Caco-2 (cell line): ENCODE results near the gene C16orf74. TPM values are rescaled to one million over a fixed set of nuclear protein-coding genes. Genes with fewer than 3 reads are reported as not detected.

Source experiments
- BruUV-seq: library from RNA; stranded (reverse); fragments of 400-500 nt; replicated peaks from 2 replicates; lab custom pipeline; 2021; lab: Mats Ljungman, UMichigan
- CTCF ChIA-PET: fragments of 300-600 bp; sonication (Branson Sonifier 250); formaldehyde crosslinking; loops from one replicate; lab custom pipeline; 2022; ENCODE audit warnings: antibody characterized with exemption; lab: Charles Lee
- POLR2A ChIA-PET: fragments of 300-600 bp; sonication (Branson Sonifier 250); formaldehyde crosslinking; loops from one replicate; lab custom pipeline; 2022; ENCODE audit warnings: antibody characterized with exemption; lab: Charles Lee
- DNase-seq, 2 experiments: peaks; one replicate each; pipeline versions ENCODE4 v3.0.0 to v3.0.0-alpha.2; 2020 to 2022
- H3K27me3 ChIP-seq: replicated peaks from 2 replicates; pipeline ENCODE4 v1.6.0; 2011; ENCODE audit warnings: low read length; ENCODE audit not compliant: control insufficient read depth, insufficient read depth
- H3K36me3 ChIP-seq: 2 replicates; pipeline ENCODE4 v1.5.1; 2011; ENCODE audit warnings: low read length; ENCODE audit not compliant: control insufficient read depth, insufficient read depth
- H3K4me1 ChIP-seq: fragments of 250-450 bp; sonication (Bioruptor Pico); 2 replicates; pipeline ENCODE4 v1.5.1; 2020; ENCODE audit warnings: mild to moderate bottlenecking
- H3K4me3 ChIP-seq: 2 replicates; pipeline ENCODE4 v1.5.1; 2011; ENCODE audit warnings: low read depth, mild to moderate bottlenecking, control low read depth, low read length
- H3K9me3 ChIP-seq: fragments of 250-450 bp; sonication (Bioruptor Pico); 2 replicates; pipeline ENCODE4 v1.5.1; 2020; ENCODE audit warnings: mild to moderate bottlenecking, moderate library complexity
- H3K27ac Mint-ChIP-seq: one replicate; pipeline ENCODE4 v1.8.0; 2022; ENCODE audit warnings: mixed read lengths; ENCODE audit not compliant: unreplicated experiment
- H3K27me3 Mint-ChIP-seq: one replicate; pipeline ENCODE4 v1.8.0; 2022; ENCODE audit warnings: mixed read lengths; ENCODE audit not compliant: insufficient read depth, unreplicated experiment
- H3K36me3 Mint-ChIP-seq: one replicate; pipeline ENCODE4 v1.8.0; 2022; ENCODE audit warnings: mild to moderate bottlenecking, mixed read lengths; ENCODE audit not compliant: insufficient read depth, unreplicated experiment
- H3K4me1 Mint-ChIP-seq: one replicate; pipeline ENCODE4 v1.8.0; 2022; ENCODE audit warnings: low read depth, mixed read lengths; ENCODE audit not compliant: unreplicated experiment
- H3K4me3 Mint-ChIP-seq: one replicate; pipeline ENCODE4 v1.8.0; 2022; ENCODE audit warnings: mild to moderate bottlenecking, moderate library complexity, mixed read lengths; ENCODE audit not compliant: unreplicated experiment
- H3K9me3 Mint-ChIP-seq: one replicate; pipeline ENCODE4 v1.8.0; 2022; ENCODE audit warnings: mixed read lengths; ENCODE audit not compliant: unreplicated experiment
- CTCF ChIP-seq, 2 experiments: fragments of 200-600 bp in 1 of 2; IDR thresholded peaks; 1 replicate in 1 of 2; 2 replicates in 1 of 2; pipeline versions ENCODE4 v1.5.1 to v1.8.0; 2011 to 2022; ENCODE audit warnings: antibody characterized with exemption in 1 of 2, control low read depth in 1 of 2, inconsistent platforms in 1 of 2, low read depth in 1 of 2, low read length in 1 of 2, mild to moderate bottlenecking in 1 of 2, moderate library complexity in 1 of 2; ENCODE audit not compliant: insufficient read depth in 1 of 2, severe bottlenecking in 1 of 2, unreplicated experiment in 1 of 2
- intact Hi-C: fragments of 100-400 bp; cut with micrococcal nuclease; formaldehyde crosslinking; loops from one replicate; pipeline ENCODE4 v1.10.0; 2022; ENCODE audit not compliant: unreplicated experiment
- total RNA-seq: library from RNA; stranded (reverse); gene quantifications from 2 replicates; pipeline ENCODE4 v1.2.3, GENCODE V29; 2022

Gene C16orf74
- total RNA-seq, 1 experiment from 2014 or later: 4.0 TPM

DNA sequence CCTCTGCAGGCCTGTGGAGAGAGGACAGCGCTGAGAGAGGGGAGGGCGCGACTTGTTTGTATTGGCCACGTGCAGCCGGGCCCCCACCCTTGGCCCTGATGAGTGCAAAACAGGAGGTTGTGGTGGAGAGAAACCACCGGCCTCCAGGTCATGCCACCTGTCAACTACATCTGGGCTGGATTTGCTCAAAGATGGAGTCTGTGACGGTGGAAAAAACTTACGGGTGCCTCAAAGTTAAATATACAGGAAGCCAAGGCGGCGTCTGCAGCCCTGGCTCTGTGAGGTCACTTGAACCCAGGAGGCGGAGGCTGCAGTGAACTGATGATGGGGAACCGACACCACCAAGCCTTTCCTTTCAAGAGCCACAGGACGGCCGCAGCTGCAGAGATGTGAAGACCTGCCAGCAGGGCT, 15.7 kb downstream of the C16orf74 start:
- Histone ChIP-seq H3K4me1 (peaks cover 4% of the 10 kb centered on the region; the same call in 1 of the 2 replicates), H3K9me3 (no peaks in the 10 kb centered on the region), H3K36me3 (no peaks in the 10 kb centered on the region), H3K27me3 (no peaks in the 10 kb centered on the region), H3K4me3 (no peak overlapping the region)
- H3K27ac Mint-ChIP-seq: no peak overlapping the region
- ChIA-PET CTCF (no interaction called here), POLR2A (no interaction called here)
- no peak for DNase-seq
- no peaks in the 10 kb centered on the region for H3K27me3 Mint-ChIP-seq
- no peaks in the 10 kb centered on the region for H3K36me3 Mint-ChIP-seq
- no peak overlapping the region for H3K4me3 Mint-ChIP-seq
- intact Hi-C loops: no loop called here
- no TSS peak for BruUV-seq
- H3K9me3 Mint-ChIP-seq: no peaks in the 10 kb centered on the region
- H3K4me1 Mint-ChIP-seq: no peaks in the 10 kb centered on the region
- no peak for TF ChIP-seq CTCF (IDR thresholded peaks at IDR 0.05; ENCODE audit: insufficient read depth in 1 of 2, low read depth in 1 of 2, low read length in 1 of 2, severe bottlenecking in 1 of 2, unreplicated experiment in 1 of 2)

DNA sequence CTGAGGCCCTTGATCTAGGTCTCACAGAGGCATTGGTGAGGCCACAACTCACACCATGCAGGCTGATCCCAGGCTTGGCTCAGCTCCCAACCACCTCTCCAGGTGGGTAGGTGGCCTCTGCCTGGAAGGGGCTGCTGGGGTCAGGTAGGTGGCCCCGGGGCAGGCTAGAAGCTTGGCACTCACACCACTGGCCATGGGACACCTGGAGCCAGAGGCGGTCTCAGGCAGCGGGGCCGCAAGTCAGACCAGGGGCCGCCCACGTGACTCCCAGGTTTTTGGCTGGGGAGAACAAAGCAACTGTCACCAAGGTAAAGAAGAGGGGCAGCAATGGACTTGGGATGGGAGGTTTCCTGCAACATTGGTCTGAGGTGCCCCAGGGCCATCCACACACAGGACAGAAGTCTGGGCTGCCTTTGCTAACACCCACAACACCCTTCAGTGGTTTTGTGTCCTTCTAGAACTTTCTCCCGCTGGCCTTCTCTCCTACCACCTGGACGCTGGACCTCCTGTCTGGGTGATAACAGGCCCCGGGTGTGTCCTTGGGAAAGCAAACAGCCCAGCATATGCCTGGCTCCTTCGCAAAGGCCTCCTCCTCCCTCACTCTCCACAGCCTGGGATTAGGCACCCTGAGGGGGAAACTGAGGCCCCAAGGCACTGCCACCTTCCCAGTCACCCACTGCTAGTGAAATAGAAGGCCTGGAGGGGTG, 16.4 kb downstream of the C16orf74 start:
- Histone ChIP-seq H3K9me3 (no peaks in the 10 kb centered on the region), H3K4me1 (peaks cover 4% of the 10 kb centered on the region; the same call in 1 of the 2 replicates), H3K27me3 (no peaks in the 10 kb centered on the region), H3K4me3 (no peak overlapping the region), H3K36me3 (no peaks in the 10 kb centered on the region)
- no TSS peak for BruUV-seq
- no peak overlapping the region for H3K27ac Mint-ChIP-seq
- H3K27me3 Mint-ChIP-seq: no peaks in the 10 kb centered on the region
- no peaks in the 10 kb centered on the region for H3K9me3 Mint-ChIP-seq
- intact Hi-C loops: no loop called here
- no peak for TF ChIP-seq CTCF (IDR thresholded peaks at IDR 0.05; ENCODE audit: insufficient read depth in 1 of 2, low read depth in 1 of 2, low read length in 1 of 2, severe bottlenecking in 1 of 2, unreplicated experiment in 1 of 2)
- ChIA-PET POLR2A (no interaction called here), CTCF (no interaction called here)
- no peaks in the 10 kb centered on the region for H3K4me1 Mint-ChIP-seq
- H3K4me3 Mint-ChIP-seq: no peak overlapping the region
- no peaks in the 10 kb centered on the region for H3K36me3 Mint-ChIP-seq
- DNase-seq: no peak

DNA sequence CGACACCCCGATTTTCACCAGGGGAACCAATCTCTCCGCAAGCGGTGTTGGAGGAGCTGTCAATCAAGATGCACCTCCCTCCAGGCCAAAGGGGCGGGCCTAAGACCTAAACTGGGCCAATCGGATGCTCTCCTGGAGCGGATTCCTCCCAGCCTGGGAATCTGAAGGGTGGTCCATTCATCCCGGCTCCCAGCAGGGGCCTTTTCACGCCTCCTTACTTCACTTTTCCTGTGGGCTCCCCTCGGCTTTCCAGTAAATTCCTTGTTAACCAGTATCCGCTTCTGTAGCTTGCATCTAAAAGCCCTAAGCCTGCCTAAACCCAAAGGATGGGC, 17.1 kb downstream of the C16orf74 start:
- ChIA-PET POLR2A (no interaction called here), CTCF (no interaction called here)
- peaks cover 4% of the 10 kb centered on the region; the same call in 1 of the 2 replicates for H3K4me1 ChIP-seq
- no peaks in the 10 kb centered on the region for H3K27me3 ChIP-seq
- intact Hi-C loops: no loop called here
- no peaks in the 10 kb centered on the region for H3K36me3 ChIP-seq
- peak in 1 of 2 experiments; percentile 48 for DNase-seq
- Mint-ChIP-seq H3K4me1 (no peaks in the 10 kb centered on the region), H3K36me3 (no peaks in the 10 kb centered on the region), H3K4me3 (no peak overlapping the region), H3K27me3 (no peaks in the 10 kb centered on the region), H3K27ac (no peak overlapping the region), H3K9me3 (no peaks in the 10 kb centered on the region)
- no peaks in the 10 kb centered on the region for H3K9me3 ChIP-seq
- no peak overlapping the region for H3K4me3 ChIP-seq
- no peak for TF ChIP-seq CTCF (IDR thresholded peaks at IDR 0.05; ENCODE audit: insufficient read depth in 1 of 2, low read depth in 1 of 2, low read length in 1 of 2, severe bottlenecking in 1 of 2, unreplicated experiment in 1 of 2)
- BruUV-seq: no TSS peak
